Activated naive CD4-positive, alpha-beta T cell treated with anti-CD3 and anti-CD28 coated beads for 36 hours (primary cell): ENCODE data around the gene TRMU. TPM values are rescaled to one million over a fixed set of nuclear protein-coding genes. Genes with fewer than 3 reads are reported as not detected.
A peak's percentile ranks its signal among the peaks of the same experiment; 100 is the strongest.

Experiments
- CTCF ChIA-PET: fragments of 350-600 bp; sonication (Branson Sonifier 250); formaldehyde crosslinking; loops from one replicate; lab custom pipeline; 2021; ENCODE audit warnings: antibody characterized with exemption; lab: Charles Lee
- DNase-seq: peaks from one replicate; pipeline ENCODE4 v3.0.0-alpha.2; 2020
- H3K27ac Mint-ChIP-seq: one replicate; pipeline ENCODE4 v1.8.0; 2021; ENCODE audit warnings: mild to moderate bottlenecking, mixed read lengths
- H3K27me3 Mint-ChIP-seq: one replicate; pipeline ENCODE4 v1.8.0; 2021; ENCODE audit warnings: low read depth, mixed read lengths
- H3K36me3 Mint-ChIP-seq: one replicate; pipeline ENCODE4 v1.8.0; 2021; ENCODE audit warnings: low read depth, mixed read lengths
- H3K4me1 Mint-ChIP-seq: one replicate; pipeline ENCODE4 v1.8.0; 2021; ENCODE audit warnings: low read depth, mixed read lengths
- H3K4me3 Mint-ChIP-seq: one replicate; pipeline ENCODE4 v1.8.0; 2021; ENCODE audit warnings: mild to moderate bottlenecking, moderate library complexity, mixed read lengths
- H3K9me3 Mint-ChIP-seq: one replicate; pipeline ENCODE4 v1.8.0; 2021; ENCODE audit warnings: mixed read lengths
- intact Hi-C: fragments of 100-400 bp; cut with micrococcal nuclease; formaldehyde crosslinking; loops from one replicate; pipeline ENCODE4 v1.15.1; 2023
- total RNA-seq, 2 experiments: library from RNA; stranded (reverse); gene quantifications; one replicate each; pipeline ENCODE4 v1.2.3, GENCODE V29; 2021

The TRMU gene
- total RNA-seq, 2 experiments from 2014 or later, result 57.4 TPM

DNA sequence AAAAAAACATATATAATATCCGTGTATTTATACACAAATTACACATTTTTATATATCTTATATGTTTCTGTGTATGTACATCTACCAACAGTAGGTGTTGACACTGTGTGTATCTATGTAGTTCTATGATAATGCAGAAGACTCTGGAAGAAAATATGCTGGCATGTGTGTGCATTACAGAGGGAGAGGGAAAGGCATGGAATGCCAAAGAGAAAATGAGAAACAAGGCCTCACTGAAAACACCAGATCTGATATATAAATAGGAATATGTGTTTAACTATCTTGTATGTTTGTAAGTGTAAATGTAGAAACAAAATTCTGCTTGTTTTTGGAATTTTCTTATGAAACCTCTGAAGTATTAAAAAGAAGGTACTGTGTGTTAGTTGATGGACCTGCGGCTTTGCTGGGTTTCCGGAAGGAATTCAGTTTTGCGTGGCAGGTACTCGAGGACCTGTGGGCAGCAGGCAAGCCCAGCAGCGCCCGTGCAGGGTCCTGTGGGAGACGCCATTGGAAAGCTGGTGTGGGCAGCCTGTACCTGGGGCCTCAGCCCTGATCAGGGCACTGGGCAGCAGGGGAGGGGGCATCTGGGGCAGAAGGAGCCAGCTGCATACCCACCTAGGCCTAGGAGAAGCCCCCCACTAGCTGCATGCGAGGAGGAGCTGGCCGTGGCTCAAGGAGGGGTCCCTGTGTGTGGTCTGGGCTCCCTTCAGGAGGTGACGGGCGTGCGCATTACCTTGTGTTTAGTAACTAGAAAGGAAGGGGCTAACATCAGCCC lies 7.6 kb upstream of the TRMU start:
- no peaks in the 10 kb centered on the region for H3K27me3 Mint-ChIP-seq
- CTCF ChIA-PET, result interaction anchor here (0.7 kb wide), 1 partner anchor 36 kb away, joined by 4 read pairs; no protein-coding TSS in a partner anchor
- H3K4me1 Mint-ChIP-seq, result no peaks in the 10 kb centered on the region
- no peak overlapping the region for H3K27ac Mint-ChIP-seq
- intact Hi-C loops, result no loop called here
- no peak for DNase-seq
- peaks cover 8% of the 10 kb centered on the region for H3K36me3 Mint-ChIP-seq
- H3K4me3 Mint-ChIP-seq, result no peak overlapping the region
- no peaks in the 10 kb centered on the region for H3K9me3 Mint-ChIP-seq

DNA sequence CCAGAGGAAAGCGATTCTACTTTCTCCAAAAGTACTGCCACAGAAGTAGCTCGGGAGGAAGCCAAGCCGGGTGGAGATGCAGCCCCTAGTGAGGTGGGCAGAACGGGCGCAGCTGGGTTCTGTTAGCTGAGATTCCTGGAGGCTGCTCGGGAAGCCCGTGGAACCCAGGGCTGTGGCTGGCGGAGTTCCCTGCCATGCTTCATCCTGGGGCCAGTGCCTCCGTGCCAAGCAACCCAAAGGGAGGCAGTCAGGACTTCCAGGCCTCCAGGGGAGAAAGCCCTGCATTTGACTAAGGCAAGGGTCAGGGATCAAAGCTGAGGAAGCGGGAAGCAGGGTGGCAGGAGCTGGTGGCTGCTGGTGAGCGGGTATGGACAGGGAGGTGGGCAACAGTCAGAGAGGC lies 6.7 kb upstream of the TRMU start:
- CTCF ChIA-PET, result interaction anchor here (1.2 kb wide), 1 partner anchor 212 kb away, joined by 4 read pairs; no protein-coding TSS in a partner anchor
- no peak for DNase-seq
- Mint-ChIP-seq H3K9me3 (no peaks in the 10 kb centered on the region), H3K4me1 (no peaks in the 10 kb centered on the region), H3K27ac (no peak overlapping the region), H3K27me3 (no peaks in the 10 kb centered on the region), H3K36me3 (peaks cover 8% of the 10 kb centered on the region), H3K4me3 (no peak overlapping the region)
- intact Hi-C loops, result no loop called here

DNA sequence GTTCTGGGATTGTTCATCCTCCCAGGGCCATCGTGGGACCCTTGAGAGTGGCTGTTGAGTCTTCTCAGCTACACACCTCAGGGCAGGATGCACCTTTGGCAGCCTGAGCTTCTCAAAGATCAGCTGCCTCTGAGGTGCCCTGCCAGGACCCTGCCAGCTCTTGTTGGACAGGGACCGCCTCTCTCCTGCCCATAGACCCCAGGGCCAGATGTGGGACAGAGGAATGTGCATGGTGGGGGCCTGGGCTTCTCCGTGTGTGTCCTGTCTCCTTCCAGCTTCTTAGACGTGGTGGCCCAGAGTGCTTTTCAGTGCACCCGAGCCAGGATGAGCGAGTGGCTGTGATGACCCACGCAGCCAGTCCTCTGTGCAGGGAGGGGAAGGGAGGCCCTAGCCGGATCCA lies 5.9 kb upstream of the TRMU start:
- DNase-seq, result no peak
- CTCF ChIA-PET, result interaction anchor here (1.2 kb wide), 1 partner anchor 213 kb away, joined by 4 read pairs; no protein-coding TSS in a partner anchor
- intact Hi-C loops, result no loop called here
- Mint-ChIP-seq H3K36me3 (peaks cover 5% of the 10 kb centered on the region), H3K4me3 (no peak overlapping the region), H3K9me3 (no peaks in the 10 kb centered on the region), H3K27ac (no peak overlapping the region), H3K27me3 (no peaks in the 10 kb centered on the region), H3K4me1 (peaks cover 3% of the 10 kb centered on the region)

DNA sequence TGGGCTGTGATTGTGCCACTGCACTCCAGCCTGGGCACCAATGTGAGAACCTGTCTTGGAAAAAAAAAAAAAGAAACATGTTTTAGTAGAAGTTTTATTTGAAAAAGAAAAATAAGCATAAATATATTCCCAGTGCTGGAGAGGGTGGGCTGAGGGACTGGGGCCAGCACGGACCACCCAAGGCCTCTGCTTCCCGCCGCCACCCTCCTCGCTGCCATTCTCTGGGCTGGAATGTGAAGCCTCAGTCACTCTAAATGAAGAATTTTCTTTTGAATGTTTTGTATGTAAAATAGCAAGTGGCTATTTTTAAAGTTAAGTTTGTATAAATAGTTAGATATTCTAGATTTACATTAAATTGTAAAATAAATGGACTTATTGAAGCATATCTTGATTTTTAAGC lies 5.1 kb upstream of the TRMU start:
- intact Hi-C loops, result no loop called here
- Mint-ChIP-seq H3K27me3 (no peaks in the 10 kb centered on the region), H3K36me3 (peaks cover 5% of the 10 kb centered on the region), H3K9me3 (no peaks in the 10 kb centered on the region), H3K4me1 (peaks cover 6% of the 10 kb centered on the region), H3K4me3 (no peak overlapping the region), H3K27ac (no peak overlapping the region)
- DNase-seq, result no peak
- CTCF ChIA-PET, result interaction anchor here (1.3 kb wide), 1 partner anchor 10 kb away, joined by 3 read pairs; no protein-coding TSS in a partner anchor

DNA sequence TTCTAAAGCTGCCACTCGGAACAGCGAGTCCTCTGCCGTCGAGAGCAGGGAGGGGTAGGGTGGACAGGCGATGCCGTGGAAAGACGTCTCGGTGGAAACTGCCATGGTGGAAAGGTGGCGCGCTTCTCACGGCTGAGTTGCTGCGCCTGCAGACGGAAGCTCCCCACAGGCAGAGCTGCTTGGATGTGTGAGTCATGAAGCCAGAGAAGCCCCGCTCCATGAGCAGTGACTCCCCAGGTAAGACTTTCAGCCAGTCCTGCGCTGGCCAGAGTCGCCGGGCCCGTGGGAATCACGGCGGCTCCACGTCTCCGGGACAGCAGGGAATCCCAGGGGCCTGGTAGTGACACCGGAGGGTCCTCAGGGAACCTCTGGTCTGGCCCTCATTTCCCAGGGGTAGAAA lies 4.0 kb upstream of the TRMU start:
- intact Hi-C loops, result no loop called here
- no peak for DNase-seq
- no peaks in the 10 kb centered on the region for H3K27me3 Mint-ChIP-seq
- H3K9me3 Mint-ChIP-seq, result no peaks in the 10 kb centered on the region
- no peak overlapping the region for H3K4me3 Mint-ChIP-seq
- CTCF ChIA-PET, result interaction anchor here (0.6 to 1.3 kb wide), 2 partner anchors 9 to 48 kb away, joined by 3 to 4 read pairs; no protein-coding TSS in a partner anchor
- H3K36me3 Mint-ChIP-seq, result peaks cover 6% of the 10 kb centered on the region
- H3K27ac Mint-ChIP-seq, result no peak overlapping the region
- peaks cover 8% of the 10 kb centered on the region for H3K4me1 Mint-ChIP-seq

- CTCF ChIA-PET, result interaction anchor here (0.5 to 2.3 kb wide), 5 partner anchors 20 to 330 kb away, joined by 3 to 5 read pairs (median 4); partner anchors contain the start of gene GTSE1
- intact Hi-C loops, result no loop called here
- Mint-ChIP-seq H3K4me3 (peak overlapping the region; percentile 93), H3K4me1 (peaks cover 32% of the 10 kb centered on the region), H3K9me3 (no peaks in the 10 kb centered on the region), H3K36me3 (peaks cover 30% of the 10 kb centered on the region), H3K27ac (peak overlapping the region; percentile 81), H3K27me3 (no peaks in the 10 kb centered on the region)
- DNase-seq, result peak; percentile 23
Observed at GRCh38 chr22:46336119-46337078, 885 bp downstream of the TRMU start.

GRCh38 chr22:46337870-46338269 lies 2.4 kb downstream of the TRMU start:
- Mint-ChIP-seq H3K36me3 (peaks cover 38% of the 10 kb centered on the region), H3K9me3 (no peaks in the 10 kb centered on the region), H3K4me3 (no peak overlapping the region), H3K27me3 (no peaks in the 10 kb centered on the region), H3K4me1 (peaks cover 32% of the 10 kb centered on the region), H3K27ac (no peak overlapping the region)
- no peak for DNase-seq
- CTCF ChIA-PET, result interaction anchor here (2.3 kb wide), 1 partner anchor 332 kb away, joined by 5 read pairs; no protein-coding TSS in a partner anchor
- intact Hi-C loops, result no loop called here

GRCh38 chr22:46338636-46339035 lies 3.1 kb downstream of the TRMU start:
- H3K27ac Mint-ChIP-seq, result no peak overlapping the region
- no peak for DNase-seq
- H3K36me3 Mint-ChIP-seq, result peaks cover 40% of the 10 kb centered on the region
- intact Hi-C loops, result no loop called here
- peaks cover 32% of the 10 kb centered on the region for H3K4me1 Mint-ChIP-seq
- CTCF ChIA-PET, result no interaction called here
- no peak overlapping the region for H3K4me3 Mint-ChIP-seq
- H3K9me3 Mint-ChIP-seq, result no peaks in the 10 kb centered on the region
- H3K27me3 Mint-ChIP-seq, result no peaks in the 10 kb centered on the region

DNA sequence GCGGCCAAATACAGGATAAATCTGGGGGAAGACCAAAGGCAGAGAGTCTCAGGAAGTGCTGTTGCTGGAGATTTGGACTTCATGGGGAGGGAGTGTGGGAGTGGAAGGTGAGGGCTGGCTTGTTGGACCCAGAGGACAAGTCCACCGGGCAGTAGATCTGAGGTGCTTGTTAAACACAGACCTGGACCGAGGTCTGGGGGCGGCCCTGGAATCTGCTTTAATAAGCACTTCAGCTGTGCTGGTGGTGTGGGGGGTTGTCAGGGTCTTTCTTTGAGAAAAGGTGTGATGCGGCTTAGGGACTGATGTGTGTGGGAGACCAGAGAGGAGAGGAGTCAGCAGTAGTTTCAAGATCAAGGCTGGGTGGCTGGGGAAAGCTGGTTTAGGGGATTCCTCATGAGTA lies 4.4 kb downstream of the TRMU start:
- Mint-ChIP-seq H3K9me3 (no peaks in the 10 kb centered on the region), H3K36me3 (peaks cover 47% of the 10 kb centered on the region), H3K27me3 (no peaks in the 10 kb centered on the region), H3K4me1 (peaks cover 28% of the 10 kb centered on the region), H3K27ac (no peak overlapping the region), H3K4me3 (no peak overlapping the region)
- intact Hi-C loops, result no loop called here
- no peak for DNase-seq
- CTCF ChIA-PET, result interaction anchor here (1.5 kb wide), 1 partner anchor 9 kb away, joined by 3 read pairs; no protein-coding TSS in a partner anchor

GRCh38 chr22:46340676-46341075 lies 5.2 kb downstream of the TRMU start:
- CTCF ChIA-PET, result interaction anchor here (1.5 kb wide), 1 partner anchor 10 kb away, joined by 3 read pairs; no protein-coding TSS in a partner anchor

GRCh38 chr22:46346680-46347405 lies 11.3 kb downstream of the TRMU start:
- CTCF ChIA-PET, result no interaction called here
- no peak overlapping the region for H3K4me3 Mint-ChIP-seq
- intact Hi-C loops, result no loop called here

More at GRCh38 chr22:46340676-46341075, 5.2 kb downstream of the TRMU start:
- no peaks in the 10 kb centered on the region for H3K9me3 Mint-ChIP-seq
- intact Hi-C loops, result no loop called here
- H3K27me3 Mint-ChIP-seq, result no peaks in the 10 kb centered on the region
- no peak overlapping the region for H3K27ac Mint-ChIP-seq
- H3K36me3 Mint-ChIP-seq, result peaks cover 49% of the 10 kb centered on the region
- no peak overlapping the region for H3K4me3 Mint-ChIP-seq
- peaks cover 26% of the 10 kb centered on the region for H3K4me1 Mint-ChIP-seq
- DNase-seq, result no peak

More at GRCh38 chr22:46346680-46347405, 11.3 kb downstream of the TRMU start:
- Mint-ChIP-seq H3K36me3 (peaks cover 51% of the 10 kb centered on the region), H3K4me1 (no peaks in the 10 kb centered on the region), H3K27ac (no peak overlapping the region), H3K9me3 (no peaks in the 10 kb centered on the region), H3K27me3 (no peaks in the 10 kb centered on the region)
- DNase-seq, result no peak
